Large intestine (tissue), 3 donors: ENCODE data around the gene NPHS1. TPM values are rescaled to one million over a fixed set of nuclear protein-coding genes. Genes with fewer than 3 reads are reported as not detected.
"Not testable (repeated sequence)": the region's sequence is repeated elsewhere in the genome, so short reads cannot be mapped to it uniquely, and the experiment has no call there.

Experiments
- DNase-seq, 2 donors: peaks; one replicate each; pipeline versions ENCODE4 v3.0.0 to v3.0.0-alpha.2; 2013
- H3K27ac ChIP-seq: one replicate; pipeline ENCODE4 v1.5.1; 2013; ENCODE audit warnings: low read length
- H3K27me3 ChIP-seq: 2 replicates; pipeline ENCODE4 v1.6.1; 2013; ENCODE audit warnings: low read length; ENCODE audit not compliant: control insufficient read depth, insufficient read depth
- H3K36me3 ChIP-seq: 2 replicates; pipeline ENCODE4 v1.6.1; 2013; ENCODE audit warnings: low read length; ENCODE audit not compliant: control insufficient read depth, insufficient read depth
- H3K4me1 ChIP-seq: one replicate; pipeline ENCODE4 v1.6.1; 2013; ENCODE audit warnings: low read length; ENCODE audit not compliant: control insufficient read depth, insufficient read depth
- H3K4me3 ChIP-seq: one replicate; pipeline ENCODE4 v1.5.1; 2013; ENCODE audit warnings: low read length
- H3K9me3 ChIP-seq: one replicate; pipeline ENCODE4 v1.6.1; 2013; ENCODE audit warnings: mild to moderate bottlenecking, low read depth, low read length, moderate library complexity; ENCODE audit not compliant: control insufficient read depth
- WGBS: methylation state at CpG from one replicate; pipeline ENCODE4 v1.1.5; 2013; ENCODE audit warnings: low lambda C conversion rate; ENCODE audit not compliant: insufficient coverage; 5-methylcytosine and 5-hydroxymethylcytosine counted together
- polyA plus RNA-seq: library from polyadenylated mRNA; unstranded; fragments of 120-200 nt; gene quantifications from one replicate; pipeline ENCODE4 v1.2.1, GENCODE V29; 2013

NPHS1 gene
- polyA plus RNA-seq, 1 donor = 3.2 TPM

DNA sequence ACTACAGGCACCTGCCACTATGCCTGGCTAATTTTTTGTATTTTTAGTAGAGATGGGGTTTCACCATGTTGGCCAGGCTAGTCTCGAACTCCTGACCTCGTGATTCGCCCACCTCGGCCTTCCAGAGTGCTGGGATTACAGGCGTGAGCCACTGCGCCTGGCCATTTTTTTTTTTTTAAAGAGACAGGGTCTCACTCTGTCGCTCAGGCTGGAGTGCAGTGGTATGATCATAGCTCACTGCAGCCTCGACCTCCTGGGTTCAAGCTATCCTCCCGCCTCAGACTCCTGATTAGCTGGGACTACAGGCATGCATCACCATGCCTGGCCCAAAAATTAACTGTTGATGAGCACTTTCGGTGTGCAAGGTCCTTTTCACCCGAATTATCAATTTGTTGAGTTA, 16.2 kb downstream of the NPHS1 start:
- H3K27me3 ChIP-seq, DNase-seq, H3K27ac ChIP-seq, H3K4me3 ChIP-seq, H3K4me1 ChIP-seq, H3K36me3 ChIP-seq, H3K9me3 ChIP-seq: not testable (repeated sequence)
- WGBS = no CpG with 5 or more reads among the region's 11 CpGs

GRCh38 chr19:35833972-35834371, 18.3 kb downstream of the NPHS1 start:
- H3K36me3 ChIP-seq = no peaks in the 10 kb centered on the region
- no peaks in the 10 kb centered on the region for H3K4me1 ChIP-seq
- peaks cover 4% of the 10 kb centered on the region for H3K27me3 ChIP-seq
- no peaks in the 10 kb centered on the region for H3K9me3 ChIP-seq
- no CpG with 5 or more reads among the region's 7 CpGs for WGBS
- H3K4me3 ChIP-seq = no peak overlapping the region
- H3K27ac ChIP-seq = no peak overlapping the region
- DNase-seq = no peak

DNA sequence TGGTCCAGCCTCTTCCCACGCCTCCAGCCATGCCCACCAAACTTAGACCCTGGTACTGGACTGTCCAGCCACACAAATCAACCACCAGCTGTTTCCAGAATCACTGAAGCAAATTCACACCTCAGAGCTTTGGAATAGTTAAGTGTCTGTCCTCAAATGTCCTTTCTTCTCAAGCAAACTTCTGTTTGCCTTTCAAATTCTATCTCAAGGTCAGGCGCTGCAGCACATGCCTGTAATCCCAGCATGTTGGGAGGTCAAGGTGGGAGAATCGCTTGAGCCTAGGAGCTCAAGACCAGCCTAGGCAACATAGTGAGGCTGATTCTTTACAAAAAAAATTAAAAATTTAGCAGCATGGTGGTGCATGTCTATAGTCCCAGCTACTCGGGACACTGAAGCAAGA, 20.2 kb downstream of the NPHS1 start:
- no peak overlapping the region for H3K4me3 ChIP-seq
- WGBS = no CpG with 5 or more reads among the region's 4 CpGs
- no peaks in the 10 kb centered on the region for H3K4me1 ChIP-seq
- H3K27ac ChIP-seq = no peak overlapping the region
- no peaks in the 10 kb centered on the region for H3K36me3 ChIP-seq
- no peak for DNase-seq
- no peaks in the 10 kb centered on the region for H3K9me3 ChIP-seq
- peaks cover 4% of the 10 kb centered on the region for H3K27me3 ChIP-seq

GRCh38 chr19:35830986-35831385, 21.3 kb downstream of the NPHS1 start:
- no peak overlapping the region for H3K27ac ChIP-seq
- WGBS = no CpG with 5 or more reads among the region's 18 CpGs
- H3K4me1 ChIP-seq = no peaks in the 10 kb centered on the region
- no peak overlapping the region for H3K4me3 ChIP-seq
- H3K27me3 ChIP-seq = no peaks in the 10 kb centered on the region
- H3K36me3 ChIP-seq = no peaks in the 10 kb centered on the region
- DNase-seq = no peak
- H3K9me3 ChIP-seq = no peaks in the 10 kb centered on the region

DNA sequence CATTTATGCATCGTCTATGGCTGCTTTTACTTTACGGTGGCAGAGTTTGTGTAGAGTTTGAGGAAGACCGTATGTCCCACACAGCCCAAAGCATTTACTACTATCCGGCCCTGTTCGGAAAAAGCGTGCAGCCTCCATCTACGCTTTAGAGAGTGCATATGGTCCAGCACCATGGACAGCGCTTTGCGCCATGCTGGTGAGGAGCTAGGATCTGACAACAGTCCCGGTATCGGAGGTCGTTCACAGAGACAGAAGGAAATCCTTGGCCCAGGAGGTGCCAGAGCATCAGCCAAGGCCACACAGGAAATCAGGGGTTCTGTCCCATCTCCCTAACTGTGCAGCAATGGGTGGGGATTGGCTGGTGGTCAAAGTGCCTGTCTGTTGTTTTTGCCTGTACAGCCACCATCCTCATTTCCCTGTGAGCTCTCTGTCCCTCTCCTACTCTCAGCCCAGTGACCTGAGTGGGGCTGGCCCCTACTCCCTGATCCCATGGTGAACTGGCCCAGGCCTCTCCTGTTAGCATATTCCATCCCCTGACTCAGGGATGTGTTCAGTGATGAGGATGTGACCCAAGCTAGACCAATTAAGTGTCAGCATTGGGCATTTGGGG, 23.5 kb downstream of the NPHS1 start:
- H3K27me3 ChIP-seq = no peaks in the 10 kb centered on the region
- H3K27ac ChIP-seq = no peak overlapping the region
- WGBS = no CpG with 5 or more reads among the region's 12 CpGs

GRCh38 chr19:35824150-35824549, 28.2 kb downstream of the NPHS1 start:
- no CpG with 5 or more reads among the region's 5 CpGs for WGBS
- Histone ChIP-seq H3K27me3 (peaks cover 3% of the 10 kb centered on the region), H3K4me1 (no peaks in the 10 kb centered on the region), H3K27ac (no peak overlapping the region), H3K9me3 (no peaks in the 10 kb centered on the region), H3K4me3 (no peak overlapping the region), H3K36me3 (no peaks in the 10 kb centered on the region)
- no peak for DNase-seq

More for the DNA sequence above, 23.5 kb downstream of the NPHS1 start:
- Histone ChIP-seq H3K9me3 (no peaks in the 10 kb centered on the region), H3K4me1 (no peaks in the 10 kb centered on the region), H3K4me3 (no peak overlapping the region), H3K36me3 (no peaks in the 10 kb centered on the region)
- peak; percentile 35 to 59 for DNase-seq

GRCh38 chr19:35822579-35822978, 29.7 kb downstream of the NPHS1 start:
- no peaks in the 10 kb centered on the region for H3K4me1 ChIP-seq
- no peak for DNase-seq
- no peak overlapping the region for H3K27ac ChIP-seq
- H3K36me3 ChIP-seq = no peaks in the 10 kb centered on the region
- no CpG with 5 or more reads among the region's 3 CpGs for WGBS
- peaks cover 8% of the 10 kb centered on the region for H3K27me3 ChIP-seq
- no peak overlapping the region for H3K4me3 ChIP-seq
- H3K9me3 ChIP-seq = no peaks in the 10 kb centered on the region

- WGBS = no CpG with 5 or more reads among the region's 3 CpGs
- H3K27me3 ChIP-seq = peaks cover 8% of the 10 kb centered on the region
Observed at GRCh38 chr19:35818445-35818844, 33.9 kb downstream of the NPHS1 start.

GRCh38 chr19:35816846-35817245, 35.5 kb downstream of the NPHS1 start:
- Histone ChIP-seq H3K36me3 (no peaks in the 10 kb centered on the region), H3K4me1 (peaks cover 14% of the 10 kb centered on the region), H3K4me3 (no peak overlapping the region), H3K27me3 (peaks cover 5% of the 10 kb centered on the region), H3K27ac (no peak overlapping the region), H3K9me3 (no peaks in the 10 kb centered on the region)
- WGBS = no CpG with 5 or more reads among the region's 9 CpGs
- no peak for DNase-seq

More at GRCh38 chr19:35818445-35818844, 33.9 kb downstream of the NPHS1 start:
- Histone ChIP-seq H3K36me3 (no peaks in the 10 kb centered on the region), H3K27ac (no peak overlapping the region), H3K4me3 (no peak overlapping the region), H3K4me1 (no peaks in the 10 kb centered on the region), H3K9me3 (no peaks in the 10 kb centered on the region)
- DNase-seq = no peak

GRCh38 chr19:35816262-35816661, 36.0 kb downstream of the NPHS1 start:
- Histone ChIP-seq H3K36me3 (no peaks in the 10 kb centered on the region), H3K27ac (no peak overlapping the region), H3K4me3 (no peak overlapping the region), H3K9me3 (no peaks in the 10 kb centered on the region), H3K4me1 (peaks cover 19% of the 10 kb centered on the region), H3K27me3 (peaks cover 5% of the 10 kb centered on the region)
- DNase-seq = no peak
- 100% methylated on average over 1 of the region's 6 CpGs for WGBS
